Spleen (tissue), 7 donors: ENCODE results near the gene POLA1.

Source experiments
- POLR2AphosphoS5 ChIP-seq, 3 donors: sonication (generic); formaldehyde crosslinking; IDR thresholded peaks; one replicate each; pipeline ENCODE4 v1.5.1; 2017; ENCODE audit warnings: antibody characterized with exemption in 3 of 3
- TF ChIP-seq, protein P1 (sequence below), 11 experiments: fragments of 200-600 bp in 7 of 11; fragments of 450-650 bp in 4 of 11; sonication (generic) in 4 of 11; IDR thresholded peaks in 8 of 11; conservative IDR thresholded peaks in 3 of 11; 1 replicate in 7 of 11; 2 replicates in 4 of 11; pipeline versions ENCODE4 v1.4.0 to v1.8.0; 2016 to 2021; ENCODE audit warnings: antibody characterized with exemption in 11 of 11, inconsistent platforms in 4 of 11, mild to moderate bottlenecking in 1 of 11
- donor health status: DM: no; HTN: no; CAD: no; lungs with moderate emphysema.
- donor health status: DM: no; HTN: no; CAD: no.
- donor health status: DM: no; HTN: no; CAD: no.

DNA sequence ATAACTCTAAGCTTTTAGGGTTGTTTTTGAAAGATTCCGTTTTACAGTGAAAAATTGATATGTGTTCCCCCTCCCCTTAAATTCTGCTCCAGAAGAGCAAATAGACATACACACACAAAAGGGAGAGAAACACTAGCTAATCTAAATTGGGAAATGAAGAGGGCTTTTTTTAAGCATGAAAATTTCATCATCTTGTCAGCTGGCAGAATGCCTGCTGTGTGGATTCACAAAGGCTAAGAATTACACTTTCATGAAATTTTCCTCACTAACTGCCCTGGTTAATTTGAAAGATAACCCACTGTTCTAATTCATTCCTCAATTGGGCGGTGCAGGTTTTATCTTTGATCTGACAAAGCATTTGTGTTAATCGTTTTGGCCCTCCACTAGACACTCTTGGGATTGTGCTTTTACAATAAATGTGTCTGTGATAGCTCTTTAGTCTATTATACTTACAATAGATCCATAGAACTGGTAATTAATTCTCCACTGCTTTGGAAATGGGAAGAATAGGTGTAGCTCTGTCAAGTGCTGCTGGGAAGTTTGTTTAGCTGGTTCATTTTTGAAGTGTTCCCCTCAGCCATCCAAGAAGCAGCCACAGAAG is 152.9 kb downstream of the POLA1 start:
- no peak for TF ChIP-seq POLR2AphosphoS5 (IDR thresholded peaks at IDR 0.05)
- TF ChIP-seq, protein P1, sequence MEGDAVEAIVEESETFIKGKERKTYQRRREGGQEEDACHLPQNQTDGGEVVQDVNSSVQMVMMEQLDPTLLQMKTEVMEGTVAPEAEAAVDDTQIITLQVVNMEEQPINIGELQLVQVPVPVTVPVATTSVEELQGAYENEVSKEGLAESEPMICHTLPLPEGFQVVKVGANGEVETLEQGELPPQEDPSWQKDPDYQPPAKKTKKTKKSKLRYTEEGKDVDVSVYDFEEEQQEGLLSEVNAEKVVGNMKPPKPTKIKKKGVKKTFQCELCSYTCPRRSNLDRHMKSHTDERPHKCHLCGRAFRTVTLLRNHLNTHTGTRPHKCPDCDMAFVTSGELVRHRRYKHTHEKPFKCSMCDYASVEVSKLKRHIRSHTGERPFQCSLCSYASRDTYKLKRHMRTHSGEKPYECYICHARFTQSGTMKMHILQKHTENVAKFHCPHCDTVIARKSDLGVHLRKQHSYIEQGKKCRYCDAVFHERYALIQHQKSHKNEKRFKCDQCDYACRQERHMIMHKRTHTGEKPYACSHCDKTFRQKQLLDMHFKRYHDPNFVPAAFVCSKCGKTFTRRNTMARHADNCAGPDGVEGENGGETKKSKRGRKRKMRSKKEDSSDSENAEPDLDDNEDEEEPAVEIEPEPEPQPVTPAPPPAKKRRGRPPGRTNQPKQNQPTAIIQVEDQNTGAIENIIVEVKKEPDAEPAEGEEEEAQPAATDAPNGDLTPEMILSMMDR (IDR thresholded peaks at IDR 0.05 in 8 of 11, conservative IDR thresholded peaks at IDR 0.05 in 3 of 11): no peak
